Measurements from ENCODE around the gene NOTUM. TPM values are rescaled to one million over a fixed set of nuclear protein-coding genes. Genes with fewer than 3 reads are reported as not detected.
A peak's percentile ranks its signal among the peaks of the same experiment; 100 is the strongest.

Gene NOTUM
- total and polyA plus RNA-seq, 2 experiments from 2014 or later: 0.29 to 1.6 TPM

- peaks cover 5% of the 10 kb centered on the region; the same call in 1 of the 2 replicates for H3F3A ChIP-seq (replicated peaks; ENCODE audit: low read depth)
- peaks cover 6% of the 10 kb centered on the region for H3K27me3 Mint-ChIP-seq (ENCODE audit: insufficient read depth, low read depth, poor library complexity)
- no peaks in the 10 kb centered on the region for H3K9me3 Mint-ChIP-seq
- DNase-seq (ENCODE audit: low spot score): no peak
- no peaks in the 10 kb centered on the region for H3K4me1 ChIP-seq (ENCODE audit: insufficient read depth)
- peaks cover 44% of the 10 kb centered on the region for H3K36me3 Mint-ChIP-seq (ENCODE audit: low read depth)
- H3K9me2 ChIP-seq (ENCODE audit: insufficient read depth): no peaks in the 10 kb centered on the region
- H3K27ac ChIP-seq (ENCODE audit: low read depth): no peak overlapping the region
- peak overlapping the region; percentile 11; the same call in 1 of the 2 replicates for H3K27ac Mint-ChIP-seq
- no peak overlapping the region for H3K4me3 ChIP-seq
- no peak for TF ChIP-seq NANOG (IDR thresholded peaks at IDR 0.05; ENCODE audit: borderline replicate concordance)
- TF ChIP-seq ZNF462 (CRISPR knock-in tag; IDR thresholded peaks at IDR 0.05): no peak
- no peak for TF ChIP-seq CTCF (conservative IDR thresholded peaks at IDR 0.05; ENCODE audit: low read depth in 2 of 2)
- no peak for TF ChIP-seq EZH2 (IDR thresholded peaks at IDR 0.05; ENCODE audit: low read depth, unreplicated experiment)
- no peak for TF ChIP-seq CREB1 (CRISPR knock-in tag; IDR thresholded peaks at IDR 0.05; ENCODE audit: low read depth)
- TF ChIP-seq STAT1 (IDR thresholded peaks at IDR 0.05; ENCODE audit: unreplicated experiment): no peak
- TF ChIP-seq ETS1 (IDR thresholded peaks at IDR 0.05): no peak
- no peaks in the 10 kb centered on the region for H3K79me2 ChIP-seq (replicated peaks; ENCODE audit: insufficient read depth)
- no peaks in the 10 kb centered on the region for H3K4me1 Mint-ChIP-seq
- 0 out of 2 replicates have a peak, but pooled peaks cover 4% of the 10 kb centered on the region for H3K36me3 ChIP-seq (ENCODE audit: insufficient read depth)
- H2AFZ ChIP-seq: no peak overlapping the region
- H4K20me1 ChIP-seq (replicated peaks; ENCODE audit: insufficient read depth): no peaks in the 10 kb centered on the region; the same call in none of the 2 replicates
- no peaks in the 10 kb centered on the region for H3K27me3 ChIP-seq (ENCODE audit: insufficient read depth)
- no peak overlapping the region for H3K4me2 ChIP-seq
- no peak overlapping the region; the same call in 2 of the 3 replicates for H3K4me3 Mint-ChIP-seq
- no peak for ATAC-seq
Measured at GRCh38 chr17:81984773-81985410, 23.9 kb upstream of the NOTUM start.

All from GM23338 (cell line).